Nucleus accumbens (tissue), 56 donors: Measurements from ENCODE around the gene ZBTB47.

Experiments used
- DNase-seq, 56 donors: peaks; one replicate each; lab custom pipeline; 2025; lab: John Stamatoyannopoulos, UW

Gene ZBTB47

GRCh38 chr3:42663581-42664437 is 10.3 kb downstream of the ZBTB47 start:
- DNase-seq = no peak

GRCh38 chr3:42664438-42664803 is 10.9 kb downstream of the ZBTB47 start:
- no peak for DNase-seq

GRCh38 chr3:42665050-42665878 is 11.8 kb downstream of the ZBTB47 start:
- DNase-seq = no peak

DNA sequence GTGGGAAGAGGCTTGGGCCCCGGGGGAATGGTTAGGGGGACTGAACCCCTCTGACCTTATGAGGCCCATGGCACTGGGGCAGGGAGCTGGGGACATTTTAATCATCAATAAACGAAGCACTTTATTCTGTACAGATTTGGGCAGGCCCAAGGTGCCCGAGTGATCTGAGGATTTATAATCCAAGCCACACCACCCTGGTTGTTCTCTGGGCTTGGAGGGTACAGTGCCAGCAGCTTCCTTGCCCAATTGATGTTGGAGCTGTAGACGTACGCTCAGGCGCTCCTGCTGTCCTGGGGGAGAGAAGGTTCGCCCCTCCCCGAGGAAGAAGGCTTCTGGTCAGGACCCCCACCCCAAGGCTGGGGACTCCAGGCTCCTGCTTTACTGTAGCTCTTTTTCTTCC is 12.5 kb downstream of the ZBTB47 start:
- no peak for DNase-seq

DNA sequence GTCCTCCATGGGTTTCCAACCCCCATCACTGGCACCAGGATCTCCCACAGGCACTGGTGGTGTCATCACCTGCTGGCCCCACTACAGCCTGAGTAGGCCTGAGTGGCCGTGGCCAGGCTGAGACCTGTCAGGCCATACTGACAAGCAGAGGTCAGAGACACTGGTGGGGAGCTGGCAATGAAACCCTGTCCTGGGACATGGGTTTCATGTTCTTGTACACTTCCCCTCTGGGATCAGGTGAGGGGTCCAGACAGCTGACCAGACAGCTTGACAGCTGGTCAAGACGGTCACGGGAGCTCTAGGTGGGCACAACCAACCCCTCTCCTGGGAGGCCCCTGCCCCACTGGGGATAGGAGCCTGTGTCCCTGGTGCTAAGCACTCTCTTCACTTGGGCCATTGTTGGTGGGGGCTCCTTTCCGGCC is 13.1 kb downstream of the ZBTB47 start:
- no peak for DNase-seq

DNA sequence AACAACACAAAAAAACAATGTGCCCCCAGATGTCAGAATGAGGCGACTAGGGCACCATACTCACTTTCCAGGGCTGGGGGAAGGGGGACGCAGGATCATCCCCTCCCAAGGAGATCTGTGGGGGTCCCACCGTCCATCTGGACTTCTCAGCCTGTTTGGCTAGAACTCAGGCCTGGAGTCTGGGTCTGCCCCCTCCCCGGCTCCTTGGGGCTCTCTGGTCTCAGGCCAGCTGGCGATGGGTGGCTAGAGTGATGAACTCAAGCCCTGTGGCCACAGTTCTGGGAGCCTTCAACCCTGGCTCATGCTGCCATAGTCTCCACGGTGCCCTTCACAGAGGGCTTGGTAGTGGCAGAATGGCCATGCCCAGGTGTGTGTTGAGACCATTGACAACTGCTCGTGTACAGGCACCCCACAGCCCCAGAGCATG is 13.6 kb downstream of the ZBTB47 start:
- DNase-seq = no peak

- no peak for DNase-seq
These were observed 14.3 kb downstream of the ZBTB47 start for GRCh38 chr3:42667523-42668412.

DNA sequence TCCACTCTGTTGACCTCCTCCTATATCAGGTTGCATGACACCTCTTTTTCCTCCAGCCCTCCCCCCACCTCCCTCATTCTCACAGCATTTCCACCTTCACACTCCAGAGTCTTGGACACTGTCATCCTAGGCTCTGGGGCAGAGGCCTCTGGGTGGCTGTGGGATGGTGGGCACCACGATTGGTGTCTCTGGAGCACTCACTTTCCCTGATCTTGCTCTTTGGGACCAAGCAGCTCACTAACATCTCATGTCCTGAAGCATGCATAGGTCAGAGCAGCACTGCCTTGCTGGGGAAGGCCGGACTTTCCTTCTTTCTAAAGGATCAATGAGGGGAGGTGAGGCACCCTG is 14.9 kb downstream of the ZBTB47 start:
- DNase-seq = no peak

DNA sequence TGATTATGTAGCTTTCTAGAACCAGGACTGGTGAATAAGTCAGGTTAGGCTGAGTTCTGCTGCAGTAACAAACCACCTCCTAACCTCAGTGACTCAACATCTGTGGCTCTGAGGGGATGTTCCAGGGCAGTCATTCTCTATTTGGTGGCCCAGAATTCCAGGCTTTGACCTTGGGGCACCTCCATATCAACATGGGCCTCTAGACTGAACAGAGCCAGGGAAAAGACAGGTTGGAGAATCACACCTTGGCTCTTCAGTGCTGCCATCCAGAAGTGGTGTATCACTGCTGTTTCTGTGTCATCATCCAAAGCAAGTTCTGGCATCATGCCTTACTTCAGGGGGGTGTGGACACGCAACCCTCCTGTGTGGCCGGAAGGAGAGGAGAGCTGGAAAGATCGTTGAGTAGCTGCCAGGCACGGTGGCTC is 15.3 kb downstream of the ZBTB47 start:
- DNase-seq = no peak

DNA sequence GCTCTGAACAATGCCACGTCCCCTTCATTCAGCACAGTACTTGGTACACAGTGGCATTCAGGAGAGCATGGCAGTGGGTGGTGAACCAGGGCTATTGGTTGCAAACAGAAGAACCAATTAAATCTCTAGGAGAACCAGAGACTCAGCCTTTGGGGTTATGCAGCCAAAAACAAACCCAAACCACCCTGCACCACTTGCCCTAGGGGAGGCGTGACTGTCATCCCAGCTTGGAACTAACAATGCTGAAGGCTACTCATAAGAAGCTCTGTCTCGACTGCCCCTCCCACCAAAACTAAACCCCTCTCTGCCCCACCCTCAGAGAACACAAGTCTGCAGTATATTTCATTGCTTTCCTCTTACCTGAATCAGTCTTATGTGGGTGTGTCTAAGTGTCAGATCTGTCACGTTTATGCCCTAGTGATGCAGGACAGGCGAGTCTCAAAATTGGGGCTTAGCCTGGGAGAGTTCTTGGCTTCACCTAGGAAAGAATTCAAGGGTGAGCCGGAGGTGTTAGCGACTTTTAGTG is 16.6 kb downstream of the ZBTB47 start:
- no peak for DNase-seq

DNA sequence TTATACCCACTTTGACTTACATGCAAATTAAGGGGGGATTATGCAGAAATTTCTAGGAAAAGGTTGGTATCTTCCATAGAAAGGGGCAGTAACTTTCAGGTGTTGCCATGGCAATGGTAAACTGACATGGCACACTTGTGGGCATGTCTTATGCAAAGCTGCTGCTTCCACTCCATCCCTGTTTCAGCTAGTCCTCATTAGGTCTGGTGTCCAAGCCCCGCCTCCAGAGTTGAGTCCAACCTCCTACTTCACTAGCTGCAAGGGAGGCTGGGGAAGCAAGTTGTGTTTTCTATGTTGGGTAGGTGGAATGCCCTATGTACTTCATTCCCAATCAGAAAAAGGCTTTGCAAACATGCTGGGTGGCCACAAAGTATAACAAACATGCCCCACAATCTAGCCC is 17.2 kb downstream of the ZBTB47 start:
- no peak for DNase-seq

GRCh38 chr3:42672515-42672914 is 19.0 kb downstream of the ZBTB47 start:
- DNase-seq = no peak

- DNase-seq = no peak
These were observed 19.6 kb downstream of the ZBTB47 start for GRCh38 chr3:42673082-42673481.

DNA sequence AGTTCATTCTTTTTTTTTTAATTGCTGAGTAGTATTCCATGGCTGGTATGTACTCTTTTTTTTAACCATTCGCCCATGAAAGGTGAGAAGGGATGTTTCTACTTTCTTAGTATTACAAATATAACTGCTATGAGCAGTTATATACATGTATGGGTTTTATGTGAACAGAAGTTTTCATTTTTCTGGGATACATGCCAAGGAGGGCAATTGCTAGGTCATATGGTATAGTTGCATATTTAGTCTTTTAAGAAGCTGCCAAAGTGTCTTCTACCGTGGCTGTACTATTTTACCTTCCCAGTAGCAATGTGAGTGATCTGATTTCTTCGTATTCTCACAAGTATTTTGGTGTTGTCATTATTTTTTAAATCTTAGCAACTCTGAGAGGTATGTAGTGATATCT is 20.6 kb downstream of the ZBTB47 start:
- DNase-seq = no peak

- DNase-seq = no peak
These were observed 22.4 kb downstream of the ZBTB47 start for GRCh38 chr3:42675909-42676308.

DNA sequence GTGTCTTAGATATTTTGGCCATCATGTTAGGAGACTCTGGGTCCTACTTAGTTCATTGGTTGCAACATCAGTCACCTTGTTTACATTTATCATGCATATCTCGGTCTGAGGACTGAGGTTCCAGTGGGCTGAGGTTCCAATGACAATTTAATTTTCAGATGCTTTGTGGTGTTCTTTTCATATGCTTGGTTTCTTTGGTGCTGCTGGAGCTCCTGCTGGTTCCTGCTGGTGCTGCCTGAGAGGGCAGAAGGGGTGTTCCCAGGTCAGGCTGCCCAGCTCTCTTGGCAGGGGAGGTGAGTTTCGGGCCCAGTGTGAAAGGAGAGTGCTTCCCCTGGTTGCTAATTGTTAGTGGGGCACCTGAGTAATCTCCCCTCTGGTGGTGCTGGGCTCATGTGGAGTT is 24.9 kb downstream of the ZBTB47 start:
- no peak for DNase-seq

- DNase-seq = no peak
These were observed 26.8 kb downstream of the ZBTB47 start for GRCh38 chr3:42680271-42680670.

GRCh38 chr3:42680806-42681205 is 27.3 kb downstream of the ZBTB47 start:
- DNase-seq = no peak

DNA sequence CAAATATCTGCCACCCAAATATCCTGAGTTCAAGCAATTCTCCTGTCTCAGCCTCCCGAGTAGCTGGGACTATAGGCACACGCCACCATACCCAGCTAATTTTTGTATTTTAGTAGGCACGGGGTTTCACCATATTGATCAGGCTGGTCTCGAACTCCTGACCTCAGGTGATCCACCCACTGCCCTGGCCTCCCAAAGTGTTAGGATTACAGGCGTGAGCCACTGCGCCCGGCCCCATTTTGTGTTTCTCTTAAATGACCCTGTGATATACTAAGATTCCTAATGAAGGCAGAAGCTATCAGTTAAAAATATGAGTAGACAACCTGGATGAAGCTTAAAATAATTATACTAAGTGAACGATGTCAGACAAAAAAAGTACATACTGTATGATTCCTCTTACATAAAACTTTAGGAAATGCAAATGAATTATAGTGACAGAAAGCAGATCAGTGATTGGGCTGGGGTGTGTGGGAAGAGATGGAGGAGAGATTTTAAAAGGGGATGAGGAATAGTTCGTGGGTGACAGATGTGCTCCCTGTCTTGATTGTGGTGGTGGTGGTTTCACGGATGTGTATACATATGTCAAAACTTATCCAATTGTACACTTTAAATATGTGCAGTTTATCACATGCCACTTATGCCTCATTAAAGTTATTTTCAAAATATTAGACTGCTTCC is 28.0 kb downstream of the ZBTB47 start:
- peak in 4 of 56 donors; percentile 27 to 43 (median 32) for DNase-seq
